AML-193 (cell line): ENCODE data around the gene TFDP1.
"Not testable (repeated sequence)": the region's sequence is repeated elsewhere in the genome, so short reads cannot be mapped to it uniquely, and the experiment has no call there.

Experiments
- DNase-seq, 2 experiments: peaks; one replicate each; lab custom pipeline; 2025; lab: John Stamatoyannopoulos, UW

Gene TFDP1

DNA sequence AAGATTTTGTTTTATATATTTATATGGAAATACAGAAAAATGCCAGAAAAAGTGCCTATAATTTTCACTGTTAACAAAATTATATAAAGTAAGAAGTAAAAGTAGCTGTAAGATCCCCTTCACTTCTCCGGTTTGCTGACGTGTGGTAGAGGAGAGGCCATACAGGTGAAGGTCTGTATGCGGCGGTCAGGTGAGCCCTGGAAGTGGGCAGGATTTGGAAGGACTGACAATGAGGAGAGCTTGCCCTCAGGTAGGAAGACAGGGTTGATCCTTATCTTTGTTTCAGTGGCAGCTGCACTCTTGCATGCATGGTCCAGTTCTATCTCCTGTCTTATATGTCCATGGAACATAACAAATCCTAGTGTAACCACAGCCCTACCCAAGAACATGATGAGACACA, 16.9 kb upstream of the TFDP1 start:
- no peak for DNase-seq

GRCh38 chr13:113573065-113573464, 11.5 kb upstream of the TFDP1 start:
- no peak for DNase-seq

DNA sequence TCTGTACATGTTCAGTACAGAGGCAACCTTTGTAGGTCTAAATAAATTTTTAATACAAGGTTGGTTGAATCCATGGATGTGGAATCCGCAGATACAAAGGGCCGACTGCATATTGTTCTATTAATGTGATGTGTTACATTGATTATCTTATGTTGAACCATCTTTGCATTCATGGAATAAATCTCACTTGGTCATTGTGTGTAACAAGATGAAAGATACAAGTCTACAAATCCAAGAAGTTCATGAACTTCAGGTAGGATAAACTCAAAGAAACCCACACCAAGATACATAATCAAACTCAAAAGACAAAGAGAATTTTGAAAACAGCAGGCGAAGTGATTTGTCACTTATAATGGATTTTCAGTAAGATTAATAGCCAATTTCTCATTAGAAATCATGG, 8.0 kb upstream of the TFDP1 start:
- no peak for DNase-seq

GRCh38 chr13:113577881-113578435, 6.6 kb upstream of the TFDP1 start:
- no peak for DNase-seq

DNA sequence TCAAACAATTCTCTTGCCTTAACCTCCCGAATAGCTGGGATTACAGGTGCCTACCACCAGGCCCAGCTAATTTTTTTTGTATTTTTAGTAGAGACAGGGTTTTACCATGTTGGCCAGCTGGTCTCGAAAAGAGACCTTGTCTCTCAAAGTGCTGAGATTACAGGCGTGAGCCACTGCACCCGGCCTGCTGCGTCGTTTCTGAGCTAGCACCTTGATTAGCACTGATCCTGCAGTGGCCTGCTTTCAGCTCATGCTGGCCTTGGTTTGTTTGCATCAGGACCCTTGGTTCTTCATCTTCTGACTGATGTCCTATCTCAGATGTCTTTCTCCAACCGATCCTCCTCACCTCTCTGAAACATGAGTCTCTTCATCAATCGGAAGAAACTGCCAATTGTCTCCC, 4.9 kb upstream of the TFDP1 start:
- no peak for DNase-seq

GRCh38 chr13:113581871-113582270, 2.7 kb upstream of the TFDP1 start:
- DNase-seq: no peak

GRCh38 chr13:113582841-113583631, 1.5 kb upstream of the TFDP1 start:
- DNase-seq: no peak

DNA sequence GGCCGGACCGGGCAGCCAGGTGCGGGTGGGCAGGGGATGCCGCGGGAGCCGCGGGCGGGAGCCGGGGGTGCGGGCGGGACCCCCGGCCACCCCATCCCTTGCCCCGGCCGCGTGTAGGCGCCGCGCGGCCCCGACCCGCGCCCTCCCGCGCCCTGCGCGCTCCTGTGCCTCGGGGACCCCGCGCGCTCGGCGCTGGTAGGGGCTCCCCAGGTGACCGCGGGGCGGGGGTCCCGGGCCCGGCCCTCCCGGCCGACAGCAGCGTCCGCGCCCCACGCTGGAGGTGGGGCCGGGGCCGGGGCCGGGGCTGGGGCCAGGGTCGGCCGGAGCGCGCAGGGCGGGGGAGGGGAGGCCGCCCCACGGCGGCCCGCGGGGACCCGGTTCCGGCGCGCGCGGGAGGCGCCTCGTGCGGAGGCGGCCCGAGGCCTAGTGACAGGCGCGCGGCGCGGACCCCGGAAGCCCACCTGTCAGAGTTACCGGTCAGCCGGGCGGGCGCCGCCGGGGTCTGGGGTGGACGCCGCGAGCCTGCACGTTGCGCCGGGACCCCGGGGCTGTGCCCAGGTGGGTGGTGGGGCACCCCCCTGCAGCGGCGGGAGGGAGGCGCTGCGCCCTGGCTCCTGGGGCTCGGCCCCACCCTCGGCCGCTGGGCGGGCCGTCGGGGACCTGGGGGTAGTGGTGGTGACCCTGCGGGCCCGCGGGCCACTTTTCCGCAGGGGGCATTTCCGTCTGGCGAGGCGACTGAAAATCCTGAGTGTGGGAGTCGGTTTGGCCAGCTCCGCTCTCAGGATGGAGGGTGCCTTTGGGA, 518 bp downstream of the TFDP1 start:
- no peak for DNase-seq

- no peak for DNase-seq
These were observed 1.3 kb downstream of the TFDP1 start for GRCh38 chr13:113585896-113586295.

GRCh38 chr13:113586661-113587479, 2.3 kb downstream of the TFDP1 start:
- no peak for DNase-seq

DNA sequence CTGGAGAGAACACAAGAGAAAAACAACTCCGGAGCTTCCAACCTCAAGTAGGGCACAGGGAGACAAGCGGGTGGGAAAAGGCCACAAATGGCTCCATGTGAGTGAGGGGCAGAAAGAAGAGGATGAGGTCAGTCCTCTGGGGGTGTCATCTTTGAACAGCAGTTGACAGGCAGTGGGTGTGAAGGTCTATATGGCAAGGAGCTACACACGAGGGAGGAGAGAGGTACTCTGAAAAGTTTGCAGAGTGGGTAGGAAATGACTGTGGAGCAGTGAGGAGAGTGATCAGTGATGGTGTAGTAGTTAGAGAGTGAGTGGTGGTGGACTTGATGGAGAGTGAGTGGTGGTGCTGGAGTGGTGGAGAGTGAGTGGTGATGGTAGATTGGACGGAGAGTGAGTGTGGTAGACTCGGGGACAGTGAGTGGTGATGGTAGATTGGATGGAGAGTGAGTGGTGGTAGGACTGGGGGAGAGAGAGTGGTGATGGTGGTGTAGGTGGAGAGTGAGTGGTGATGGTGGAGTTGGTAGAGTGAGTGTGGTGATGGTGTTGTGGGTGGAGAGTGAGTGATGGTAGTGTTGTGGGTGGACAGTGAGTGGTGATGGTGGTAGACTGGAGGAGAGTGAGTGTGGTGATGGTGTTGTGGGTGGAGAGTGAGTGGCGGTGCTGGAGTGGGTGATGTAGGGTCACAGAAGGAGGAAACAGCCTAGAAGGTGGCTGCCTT, 4.0 kb downstream of the TFDP1 start:
- no peak for DNase-seq

GRCh38 chr13:113589251-113589960, 4.9 kb downstream of the TFDP1 start:
- no peak for DNase-seq

DNA sequence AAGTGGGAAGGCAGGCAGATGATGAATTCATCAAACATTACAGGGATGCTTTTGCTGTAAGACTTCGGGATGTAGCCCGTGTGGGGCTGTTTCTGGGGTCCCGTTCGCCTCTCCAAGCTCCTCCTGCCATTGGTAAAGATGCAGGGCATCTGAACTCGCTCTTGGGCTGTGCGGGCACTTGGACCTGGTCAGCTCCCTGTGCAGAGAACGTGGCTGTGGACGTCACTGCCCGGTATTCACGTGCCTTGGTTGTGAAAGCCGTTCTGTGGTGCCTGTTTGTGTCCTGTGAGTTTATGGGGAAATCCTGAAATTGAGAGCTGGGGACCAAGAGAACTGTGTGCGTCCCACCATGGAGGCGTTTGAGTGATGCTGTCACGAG, 5.4 kb downstream of the TFDP1 start:
- DNase-seq: no peak

DNA sequence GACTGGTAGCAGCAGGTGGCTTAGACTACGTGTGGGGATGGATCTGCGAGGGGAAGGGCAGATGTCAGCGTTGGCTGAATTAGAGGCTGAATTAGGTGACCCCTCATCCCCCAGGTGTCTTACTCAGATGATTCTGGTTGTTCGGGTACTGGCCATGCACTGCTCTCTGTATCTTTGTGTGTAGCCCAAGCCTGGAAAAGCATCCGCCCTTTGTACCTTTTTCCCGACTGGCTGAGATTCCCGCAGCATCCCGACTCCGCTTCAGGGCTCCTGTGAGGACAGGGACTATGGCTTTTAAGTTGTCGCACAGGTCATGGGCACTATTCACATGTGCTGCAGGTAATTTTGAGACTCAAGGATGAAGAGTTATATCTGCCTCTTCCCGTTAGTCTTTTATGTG, 7.2 kb downstream of the TFDP1 start:
- DNase-seq: no peak

- DNase-seq: no peak
These were observed 8.0 kb downstream of the TFDP1 start for GRCh38 chr13:113592571-113592970.

DNA sequence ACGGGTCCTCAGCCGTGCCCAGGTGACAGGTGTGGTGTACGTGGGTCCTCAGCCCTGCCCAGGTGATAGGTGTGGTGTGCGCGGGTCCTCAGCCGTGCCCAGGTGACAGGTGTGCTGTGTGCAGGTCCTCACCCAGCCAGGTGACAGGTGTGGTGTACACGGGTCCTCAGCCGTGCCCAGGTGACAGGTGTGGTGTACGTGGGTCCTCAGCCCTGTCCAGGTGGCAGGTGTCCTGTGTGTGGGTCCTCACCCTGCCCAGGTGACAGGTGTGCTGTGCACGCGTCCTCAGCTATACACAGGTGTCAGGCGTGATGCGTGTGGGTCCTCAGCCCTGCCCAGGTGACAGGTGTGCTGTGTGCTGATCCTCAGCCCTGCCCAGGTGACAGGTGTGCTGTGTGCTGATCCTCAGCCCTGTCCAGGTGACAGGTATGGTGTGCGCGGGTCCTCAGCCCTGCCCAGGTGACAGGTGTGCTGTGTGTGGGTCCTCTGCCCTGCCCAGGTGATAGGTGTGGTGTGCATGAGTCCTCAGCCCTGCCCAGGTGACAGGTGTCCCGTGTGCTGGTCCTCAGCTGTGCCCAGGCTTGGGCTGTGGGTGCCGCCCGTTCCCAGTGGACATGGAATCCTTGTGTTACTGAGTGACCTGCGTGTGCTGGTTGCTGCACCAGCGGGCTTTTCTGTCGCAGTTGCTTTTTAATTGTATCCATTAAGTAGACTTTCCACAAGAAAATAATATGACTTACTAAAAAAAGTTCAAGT, 9.7 kb downstream of the TFDP1 start:
- not testable (repeated sequence) for DNase-seq

- no peak for DNase-seq
These were observed 10.6 kb downstream of the TFDP1 start for GRCh38 chr13:113595131-113595530.

GRCh38 chr13:113596321-113597200, 12.0 kb downstream of the TFDP1 start:
- no peak for DNase-seq

DNA sequence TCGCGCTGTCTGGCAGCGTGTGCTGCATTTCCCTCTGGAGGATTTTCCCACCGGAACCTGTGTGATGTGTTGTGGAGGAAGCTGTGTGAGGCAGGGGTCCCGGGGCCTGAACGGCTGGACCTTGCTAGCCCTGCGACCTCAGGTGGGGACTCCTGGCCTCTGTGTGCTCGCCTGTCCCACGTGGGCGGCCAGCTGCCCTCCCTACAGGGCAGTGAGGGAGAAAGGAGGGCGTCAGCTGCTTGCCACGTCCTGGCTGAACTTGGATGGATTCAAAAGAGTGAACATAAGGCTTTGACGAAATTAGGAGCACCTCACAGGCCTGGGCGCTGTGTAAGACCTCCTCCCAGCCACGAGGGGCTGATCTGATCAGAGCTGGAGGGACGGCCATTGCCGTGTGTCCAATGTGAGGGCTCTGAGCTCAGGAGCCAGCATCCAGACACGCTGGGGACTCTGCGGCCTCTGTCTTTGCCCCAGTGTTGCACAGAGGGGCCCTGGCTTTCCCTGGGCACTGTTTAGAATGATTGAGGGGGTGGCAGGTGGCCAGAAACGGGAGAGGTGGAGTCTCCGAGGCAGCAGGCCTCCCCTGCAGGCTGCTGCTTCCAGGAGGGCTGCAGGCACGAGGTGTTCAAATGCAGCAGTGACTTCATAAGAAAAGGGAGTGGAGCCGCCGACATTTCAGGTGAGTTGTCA, 13.0 kb downstream of the TFDP1 start:
- no peak for DNase-seq
